Ishikawa (cell line): ENCODE results near the gene PLPP7.

Source experiments
- CEBPB ChIP-seq: IDR thresholded peaks from 2 replicates; pipeline ENCODE4 v1.6.1; 2012
- CREB1 ChIP-seq: IDR thresholded peaks from 2 replicates; pipeline ENCODE4 v1.6.1; 2012; ENCODE audit warnings: low read depth
- EGR1 ChIP-seq: IDR thresholded peaks from 2 replicates; pipeline ENCODE4 v1.6.1; 2012
- EP300 ChIP-seq: IDR thresholded peaks from 2 replicates; pipeline ENCODE4 v1.6.1; 2012; ENCODE audit warnings: borderline replicate concordance
- FOXM1 ChIP-seq: IDR thresholded peaks from 2 replicates; pipeline ENCODE4 v1.6.1; 2012; ENCODE audit warnings: low read depth, borderline replicate concordance
- NFIC ChIP-seq: IDR thresholded peaks from 2 replicates; pipeline ENCODE4 v1.6.1; 2012
- RAD21 ChIP-seq: IDR thresholded peaks from 2 replicates; pipeline ENCODE4 v1.6.1; 2012; ENCODE audit warnings: low read depth
- TAF1 ChIP-seq: IDR thresholded peaks from 2 replicates; pipeline ENCODE4 v1.6.1; 2012; ENCODE audit warnings: low read depth, mild to moderate bottlenecking
- TCF12 ChIP-seq: IDR thresholded peaks from 2 replicates; pipeline ENCODE4 v1.6.1; 2012; ENCODE audit warnings: low read depth
- TEAD4 ChIP-seq: IDR thresholded peaks from 2 replicates; pipeline ENCODE4 v1.6.1; 2012
- YY1 ChIP-seq: IDR thresholded peaks from 2 replicates; pipeline ENCODE4 v1.6.1; 2012; ENCODE audit warnings: low read depth
- ZBTB7A ChIP-seq: IDR thresholded peaks from 2 replicates; pipeline ENCODE4 v1.6.1; 2012; ENCODE audit warnings: low read depth
- TF ChIP-seq, protein P1 (sequence below): IDR thresholded peaks from 2 replicates; pipeline ENCODE4 v1.6.1; 2012; ENCODE audit warnings: low read depth, mild to moderate bottlenecking
- TF ChIP-seq, protein P2 (sequence below): IDR thresholded peaks from 2 replicates; pipeline ENCODE4 v1.6.1; 2012
- TF ChIP-seq, protein P3 (sequence below): IDR thresholded peaks from 2 replicates; pipeline ENCODE4 v1.6.1; 2012

PLPP7 gene

DNA sequence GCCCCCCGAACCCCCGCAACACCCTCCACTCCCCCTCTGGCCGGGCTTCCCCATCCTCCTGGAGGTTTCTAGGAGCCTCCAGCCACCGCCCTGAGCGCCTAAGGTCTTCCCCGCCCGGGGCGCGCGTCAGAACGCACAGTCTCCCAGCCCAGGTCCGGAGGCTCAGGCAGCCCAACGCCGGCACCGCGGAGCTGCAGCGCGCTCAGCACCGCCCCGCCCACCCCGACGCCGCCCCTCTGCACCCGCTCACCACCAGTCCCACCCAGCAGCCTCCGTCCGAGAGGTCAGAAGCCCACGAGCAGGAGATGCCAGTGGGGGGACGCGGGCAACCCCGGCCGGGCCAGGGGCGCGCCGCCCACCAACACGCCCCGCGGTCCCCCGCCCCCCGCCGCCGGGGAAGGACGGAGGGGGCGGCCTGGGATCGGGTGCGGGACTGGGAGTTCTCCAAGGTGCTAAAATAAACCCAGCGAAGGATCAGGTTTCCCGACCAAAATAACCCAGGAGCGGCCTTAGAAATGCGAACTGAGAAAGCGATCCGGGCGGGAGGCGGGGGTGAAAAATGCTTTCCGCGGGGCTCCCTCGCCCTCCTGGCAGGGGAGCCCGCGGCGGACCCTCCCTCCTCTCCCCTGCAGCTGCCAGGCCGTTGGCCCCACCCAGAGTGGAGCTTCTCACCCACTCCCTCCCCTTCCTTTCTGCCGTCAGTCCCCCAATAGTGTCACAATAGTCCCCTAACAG lies 6.7 kb upstream of the PLPP7 start:
- TF ChIP-seq, protein P1, sequence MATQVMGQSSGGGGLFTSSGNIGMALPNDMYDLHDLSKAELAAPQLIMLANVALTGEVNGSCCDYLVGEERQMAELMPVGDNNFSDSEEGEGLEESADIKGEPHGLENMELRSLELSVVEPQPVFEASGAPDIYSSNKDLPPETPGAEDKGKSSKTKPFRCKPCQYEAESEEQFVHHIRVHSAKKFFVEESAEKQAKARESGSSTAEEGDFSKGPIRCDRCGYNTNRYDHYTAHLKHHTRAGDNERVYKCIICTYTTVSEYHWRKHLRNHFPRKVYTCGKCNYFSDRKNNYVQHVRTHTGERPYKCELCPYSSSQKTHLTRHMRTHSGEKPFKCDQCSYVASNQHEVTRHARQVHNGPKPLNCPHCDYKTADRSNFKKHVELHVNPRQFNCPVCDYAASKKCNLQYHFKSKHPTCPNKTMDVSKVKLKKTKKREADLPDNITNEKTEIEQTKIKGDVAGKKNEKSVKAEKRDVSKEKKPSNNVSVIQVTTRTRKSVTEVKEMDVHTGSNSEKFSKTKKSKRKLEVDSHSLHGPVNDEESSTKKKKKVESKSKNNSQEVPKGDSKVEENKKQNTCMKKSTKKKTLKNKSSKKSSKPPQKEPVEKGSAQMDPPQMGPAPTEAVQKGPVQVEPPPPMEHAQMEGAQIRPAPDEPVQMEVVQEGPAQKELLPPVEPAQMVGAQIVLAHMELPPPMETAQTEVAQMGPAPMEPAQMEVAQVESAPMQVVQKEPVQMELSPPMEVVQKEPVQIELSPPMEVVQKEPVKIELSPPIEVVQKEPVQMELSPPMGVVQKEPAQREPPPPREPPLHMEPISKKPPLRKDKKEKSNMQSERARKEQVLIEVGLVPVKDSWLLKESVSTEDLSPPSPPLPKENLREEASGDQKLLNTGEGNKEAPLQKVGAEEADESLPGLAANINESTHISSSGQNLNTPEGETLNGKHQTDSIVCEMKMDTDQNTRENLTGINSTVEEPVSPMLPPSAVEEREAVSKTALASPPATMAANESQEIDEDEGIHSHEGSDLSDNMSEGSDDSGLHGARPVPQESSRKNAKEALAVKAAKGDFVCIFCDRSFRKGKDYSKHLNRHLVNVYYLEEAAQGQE: peak; percentile 88
- TF ChIP-seq EP300 (no peak), ZBTB7A (peak; percentile 89; the same call in 1 of the 2 replicates)

DNA sequence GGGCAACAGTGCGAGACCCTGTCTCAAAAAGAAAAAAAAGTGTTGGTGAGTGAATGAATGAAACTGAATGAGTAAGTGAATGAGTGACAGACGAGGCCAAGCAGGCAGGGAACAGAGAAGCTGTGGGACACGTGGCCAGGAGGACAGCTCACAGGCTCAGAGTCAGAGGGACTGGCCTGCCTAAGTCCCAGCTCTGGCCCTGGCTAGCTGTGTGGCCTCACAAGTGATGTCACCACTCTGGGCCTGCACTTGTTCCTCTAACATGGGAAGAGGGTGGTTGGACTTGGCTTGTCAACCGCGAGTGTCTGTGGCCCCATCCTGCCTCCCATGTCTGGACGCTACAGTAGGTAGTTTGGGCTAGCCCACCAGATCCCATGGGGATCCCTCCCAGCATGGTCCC lies 4.7 kb upstream of the PLPP7 start:
- TF ChIP-seq, protein P2, sequence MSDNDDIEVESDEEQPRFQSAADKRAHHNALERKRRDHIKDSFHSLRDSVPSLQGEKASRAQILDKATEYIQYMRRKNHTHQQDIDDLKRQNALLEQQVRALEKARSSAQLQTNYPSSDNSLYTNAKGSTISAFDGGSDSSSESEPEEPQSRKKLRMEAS: no peak
- TF ChIP-seq EGR1 (no peak), YY1 (no peak), TEAD4 (no peak), FOXM1 (no peak), TCF12 (no peak), EP300 (no peak), ZBTB7A (no peak), NFIC (no peak), RAD21 (no peak), CEBPB (no peak), CREB1 (no peak), TAF1 (no peak)
- TF ChIP-seq, protein P3, sequence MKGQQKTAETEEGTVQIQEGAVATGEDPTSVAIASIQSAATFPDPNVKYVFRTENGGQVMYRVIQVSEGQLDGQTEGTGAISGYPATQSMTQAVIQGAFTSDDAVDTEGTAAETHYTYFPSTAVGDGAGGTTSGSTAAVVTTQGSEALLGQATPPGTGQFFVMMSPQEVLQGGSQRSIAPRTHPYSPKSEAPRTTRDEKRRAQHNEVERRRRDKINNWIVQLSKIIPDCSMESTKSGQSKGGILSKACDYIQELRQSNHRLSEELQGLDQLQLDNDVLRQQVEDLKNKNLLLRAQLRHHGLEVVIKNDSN: no peak
- TF ChIP-seq, protein P1: no peak

DNA sequence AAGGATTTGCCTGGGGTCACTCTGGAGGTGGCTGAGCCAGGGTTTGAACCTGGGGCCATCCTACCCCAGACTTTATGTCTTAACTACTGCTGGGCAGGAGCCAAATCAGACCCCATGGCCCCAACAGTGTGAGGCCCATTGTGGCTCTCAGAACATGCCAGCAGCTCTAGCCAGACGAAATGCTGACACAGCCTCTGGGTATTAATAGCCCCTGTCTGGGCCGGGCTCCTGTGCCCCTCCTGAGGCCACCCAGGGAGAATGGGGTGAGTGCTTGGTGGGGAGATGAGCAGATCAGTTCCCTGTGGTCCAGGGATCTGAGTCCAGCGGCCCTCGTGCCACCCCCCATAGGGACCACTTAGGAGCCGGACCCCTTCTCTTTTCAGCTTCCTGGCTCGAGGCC lies 2.2 kb upstream of the PLPP7 start:
- TF ChIP-seq TAF1 (no peak), EGR1 (no peak), ZBTB7A (no peak), FOXM1 (no peak), EP300 (no peak), CREB1 (no peak), TEAD4 (no peak), YY1 (no peak), RAD21 (no peak), TCF12 (no peak)
- TF ChIP-seq, protein P2: no peak
- TF ChIP-seq, protein P3: no peak
- TF ChIP-seq, protein P1: no peak

DNA sequence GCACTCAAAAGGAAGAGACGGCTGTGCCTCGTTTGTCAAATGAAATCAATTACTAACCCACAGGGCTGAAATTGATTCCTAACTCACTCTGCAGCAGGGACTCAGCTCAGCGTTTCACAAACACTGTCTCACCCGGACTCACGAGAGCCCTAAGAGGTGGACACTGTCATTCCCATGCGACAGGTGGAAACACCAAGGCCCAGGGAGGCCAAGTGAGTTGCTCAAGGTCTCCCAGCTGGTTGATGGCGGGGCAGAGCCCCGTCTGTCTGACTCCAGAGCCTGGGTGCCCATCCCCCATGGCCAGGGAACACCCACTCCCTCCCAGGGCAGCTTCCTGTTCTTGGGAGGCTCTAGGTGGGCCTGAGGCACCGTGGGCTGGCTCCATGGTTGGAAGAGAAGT lies 1.3 kb upstream of the PLPP7 start:
- TF ChIP-seq CEBPB (no peak), NFIC (no peak), RAD21 (no peak), TEAD4 (no peak), ZBTB7A (no peak), YY1 (no peak), FOXM1 (no peak), TCF12 (no peak), TAF1 (no peak)
